Heart right ventricle (tissue), 16 donors: ENCODE data around the gene ACAN. TPM values are rescaled to one million over a fixed set of nuclear protein-coding genes. Genes with fewer than 3 reads are reported as not detected.

Experiments used
- ATAC-seq, 8 donors: fragments of 200-7000 bp; cut with Tn5 transposase; one replicate each; pipeline ENCODE4 v1.9.1; 2020; ENCODE audit warnings: mild to moderate bottlenecking in 8 of 8, moderate library complexity in 8 of 8, moderate number of reproducible peaks in 1 of 8
- DNase-seq, 2 donors: peaks; one replicate each; pipeline ENCODE4 v3.0.0-alpha.2; 2020
- H3K27ac ChIP-seq, 10 donors: fragments of 200-600 bp; sonication (generic) in 2 of 10; one replicate each; pipeline versions ENCODE4 v1.5.0 to v1.8.0; 2020 to 2022; ENCODE audit warnings: mild to moderate bottlenecking in 3 of 10
- H3K27me3 ChIP-seq, 7 donors: fragments of 200-600 bp; one replicate each; pipeline ENCODE4 v1.8.0; 2021 to 2022; ENCODE audit warnings: mild to moderate bottlenecking in 2 of 7
- H3K36me3 ChIP-seq, 9 donors: fragments of 200-600 bp; sonication (generic) in 1 of 9; one replicate each; pipeline versions ENCODE4 v1.5.0 to v1.8.0; 2020 to 2022; ENCODE audit warnings: mild to moderate bottlenecking in 2 of 9
- H3K4me1 ChIP-seq, 9 donors: fragments of 200-600 bp; sonication (generic) in 1 of 9; one replicate each; pipeline versions ENCODE4 v1.5.0 to v1.8.0; 2020 to 2022; ENCODE audit warnings: mild to moderate bottlenecking in 4 of 9
- H3K4me3 ChIP-seq, 10 donors: fragments of 200-600 bp; sonication (generic) in 2 of 10; one replicate each; pipeline versions ENCODE4 v1.5.0 to v1.8.0; 2020 to 2022; ENCODE audit warnings: mild to moderate bottlenecking in 7 of 10, moderate library complexity in 2 of 10
- H3K9me3 ChIP-seq, 11 donors: fragments of 200-600 bp in 10 of 11; sonication (generic) in 2 of 11; one replicate each; pipeline versions ENCODE4 v1.5.0 to v1.8.0; 2013 to 2022; ENCODE audit warnings: mild to moderate bottlenecking in 2 of 11, control low read depth in 1 of 11, moderate library complexity in 1 of 11
- CTCF ChIP-seq, 9 donors: fragments of 200-600 bp; sonication (generic) in 2 of 9; IDR thresholded peaks; one replicate each; pipeline versions ENCODE4 v1.5.0 to v1.8.0; 2021 to 2022; ENCODE audit warnings: antibody characterized with exemption in 9 of 9, mild to moderate bottlenecking in 5 of 9, moderate library complexity in 1 of 9
- WGBS, 2 donors: extraction: QIAGEN DNeasy Blood & Tissue Kit; methylation state at CpG; one replicate each; pipeline ENCODE4 v1.1.7; 2013; ENCODE audit warnings: inconsistent platforms in 1 of 2; 5-methylcytosine and 5-hydroxymethylcytosine counted together
- intact Hi-C, 10 donors: fragments of 100-400 bp; cut with DNase I; formaldehyde crosslinking; loops; one replicate each; pipeline versions ENCODE4 v1.11.1 to v1.14.2; 2022
- polyA plus RNA-seq, 2 donors: library from polyadenylated mRNA; stranded (reverse); fragments of 200-250 nt; gene quantifications; one replicate each; pipeline ENCODE4 v1.2.3, GENCODE V29; 2013
- total RNA-seq, 10 donors: library from RNA; stranded (reverse); fragmentation: NEBNext Ultra II Directional in 3 of 10; extraction: Animal tissue kit (Norgen Biotek cat#: 25700) in 3 of 10; gene quantifications; one replicate each; pipeline versions ENCODE4 v1.2.1 to v1.2.4, GENCODE V29; 2021 to 2023
- donor health status: Arrhythmogenic right ventricular cardiomyopathy.
- donor health status: ischemic (EF 13 %, LVEDD 7.1; RV severe dilation, severe dysfunction).
- donor health status: healthy with polysubstance abuse.
- donor health status: DM: no; HTN: yes; CAD: no.
- donor health status: DM: no; HTN: no; CAD: no.
- donor health status: ischemic (EF 25% LVEDD 6.9; RV normal size, moderate dysfunction).
- donor health status: ischemic (EF 25% LVEDD 5.7; RV mildly dilated, moderate dysfunction).
- donor health status: healthy.
- donor health status: DM: yes; HTN: yes; CAD: no.
- donor health status: Ischemic cardiomyopathy.
- donor health status: ischemic (EF 35%, LVEDD 5.7; RV mildly dilated, moderate dysfunction).
- donor health status: nonischemic (EF 11% LVEDD 7.7; RV severe dilation, severe dysfunction).
- donor health status: DM: yes; HTN: yes; CAD: no.
- donor health status: PGD.
- donor health status: ischemic (EF 29% LVEDD 5.4; RV normal size, mild dysfunction).
- donor health status: nonischemic (EF 23%, LVEDD 6.1; RV moderate dilation, normal function).

Gene ACAN
- total and polyA plus RNA-seq, 12 donors, result 0.08 to 0.66 (median 0.19) TPM; not detected in 2

DNA sequence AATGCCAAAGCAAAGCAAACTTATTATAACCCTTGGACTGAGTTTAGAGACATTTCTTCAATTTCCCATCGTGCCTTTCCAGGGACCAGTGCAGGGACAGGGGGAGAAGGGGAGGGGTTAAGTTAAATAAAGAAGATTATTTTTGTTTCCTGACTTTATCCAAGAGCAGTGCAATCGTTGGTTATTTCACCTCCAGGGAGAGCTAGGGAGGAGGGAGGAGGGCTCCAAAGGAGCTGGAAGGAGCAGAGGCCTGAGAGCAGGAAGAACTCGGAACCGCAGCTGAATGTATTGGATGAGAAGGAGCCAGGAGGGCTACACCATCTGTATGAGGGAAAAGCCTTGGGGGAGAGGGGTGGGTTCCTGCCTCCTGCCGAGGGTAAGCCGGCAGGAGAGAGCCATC lies 71.4 kb downstream of the ACAN start:
- no peaks in the 10 kb centered on the region for H3K9me3 ChIP-seq
- intact Hi-C loops, result no loop called here
- DNase-seq (no peak), ATAC-seq (peak in 5 of 8 donors; percentile 8 to 54 (median 45))
- H3K4me3 ChIP-seq, result no peak overlapping the region
- 26 to 29% methylated on average over 6 of the region's 6 CpGs for WGBS, 2 donors
- H3K27ac ChIP-seq, result no peak overlapping the region
- TF ChIP-seq CTCF (IDR thresholded peaks at IDR 0.05), result no peak
- peaks cover 0 to 34% (median 0%) of the 10 kb centered on the region in 9 donors for H3K36me3 ChIP-seq
- H3K27me3 ChIP-seq, result peaks cover 0 to 7% (median 0%) of the 10 kb centered on the region in 7 donors
- H3K4me1 ChIP-seq, result peaks cover 0 to 8% (median 0%) of the 10 kb centered on the region in 9 donors

DNA sequence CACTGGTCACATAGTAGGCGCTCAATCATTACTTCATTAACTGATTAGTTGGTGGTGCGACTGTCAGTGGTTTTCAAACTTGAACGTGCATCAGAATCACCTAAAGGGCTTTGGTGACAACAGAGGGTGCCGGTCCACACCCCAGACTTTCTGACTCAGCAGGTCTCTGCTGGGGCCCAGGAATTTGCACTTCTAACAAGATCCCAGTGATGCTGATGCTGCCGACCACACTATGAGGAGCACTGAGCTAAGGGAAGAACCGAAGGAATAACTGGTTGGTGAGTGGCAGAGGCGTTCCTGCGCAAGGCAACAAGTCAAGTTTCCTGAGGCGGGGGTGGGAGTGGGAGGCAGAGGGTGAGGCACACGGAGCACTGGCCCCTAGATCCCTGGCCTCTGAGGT lies 73.3 kb downstream of the ACAN start:
- Histone ChIP-seq H3K4me3 (no peak overlapping the region), H3K9me3 (no peaks in the 10 kb centered on the region), H3K4me1 (peaks cover 0 to 8% (median 0%) of the 10 kb centered on the region in 9 donors), H3K27ac (no peak overlapping the region), H3K27me3 (peaks cover 0 to 4% (median 0%) of the 10 kb centered on the region in 7 donors), H3K36me3 (peaks cover 0 to 49% (median 0%) of the 10 kb centered on the region in 9 donors)
- no peak for ATAC-seq
- intact Hi-C loops, result no loop called here
- TF ChIP-seq CTCF (IDR thresholded peaks at IDR 0.05), result no peak
- DNase-seq, result no peak
- 84 to 86% methylated on average over 10 of the region's 10 CpGs for WGBS, 2 donors

GRCh38 chr15:88877415-88877814 lies 74.2 kb downstream of the ACAN start:
- no peak for ATAC-seq
- Histone ChIP-seq H3K36me3 (peaks cover 0 to 57% (median 0%) of the 10 kb centered on the region in 9 donors), H3K27ac (no peak overlapping the region), H3K4me3 (no peak overlapping the region), H3K4me1 (peaks cover 0 to 8% (median 0%) of the 10 kb centered on the region in 9 donors), H3K27me3 (no peaks in the 10 kb centered on the region), H3K9me3 (no peaks in the 10 kb centered on the region)
- intact Hi-C loops, result no loop called here
- WGBS, 2 donors, result 93 to 98% methylated on average over 11 of the region's 11 CpGs
- no peak for TF ChIP-seq CTCF (IDR thresholded peaks at IDR 0.05)
- DNase-seq, result no peak

DNA sequence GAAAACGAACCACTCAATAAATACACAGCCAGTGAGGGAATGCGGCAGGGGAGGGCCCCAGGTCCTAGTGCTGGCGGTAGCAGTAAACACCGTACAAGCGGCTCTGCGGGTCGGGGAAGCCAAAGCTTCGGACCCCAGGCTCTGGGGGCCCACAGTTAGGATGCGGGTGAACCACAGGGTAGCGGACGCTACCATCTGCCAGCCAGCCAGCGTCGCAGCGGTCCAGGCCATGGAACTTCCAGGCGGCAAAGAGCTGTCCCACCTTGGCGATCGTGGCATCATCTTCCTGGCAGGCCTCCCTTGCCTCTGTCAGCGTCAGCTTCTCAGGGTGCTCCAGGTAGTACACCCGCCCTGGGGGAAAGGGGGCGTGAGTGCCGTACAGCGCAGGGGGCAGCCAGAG lies 74.7 kb downstream of the ACAN start:
- Histone ChIP-seq H3K27me3 (no peaks in the 10 kb centered on the region), H3K36me3 (peaks cover 0 to 59% (median 0%) of the 10 kb centered on the region in 9 donors), H3K9me3 (no peaks in the 10 kb centered on the region), H3K4me1 (peaks cover 0 to 8% (median 0%) of the 10 kb centered on the region in 9 donors), H3K27ac (no peak overlapping the region), H3K4me3 (no peak overlapping the region)
- no peak for TF ChIP-seq CTCF (IDR thresholded peaks at IDR 0.05)
- intact Hi-C loops, result no loop called here
- DNase-seq (no peak), ATAC-seq (no peak)
- 90 to 95% methylated on average over 22 of the region's 22 CpGs for WGBS, 2 donors
